HepG2 (cell line): Measurements from ENCODE around the gene FOXD4. TPM values are rescaled to one million over a fixed set of nuclear protein-coding genes. Genes with fewer than 3 reads are reported as not detected.
A peak's percentile ranks its signal among the peaks of the same experiment; 100 is the strongest.
"Not testable (repeated sequence)": the region's sequence is repeated elsewhere in the genome, so short reads cannot be mapped to it uniquely, and the experiment has no call there.

ENCODE experiments used
- ATAC-seq: fragments of 200-7000 bp; cut with Tn5 transposase; 3 replicates; pipeline ENCODE4 v1.9.1; 2020; ENCODE audit warnings: mild to moderate bottlenecking, moderate library complexity
- Bru-seq: library from RNA; stranded (reverse); fragments of 400-500 nt; gene quantifications from one replicate; lab custom pipeline; 2021; lab: Mats Ljungman, UMichigan
- BruChase-seq, 2 experiments: library from RNA; stranded (reverse); fragments of 400-500 nt; gene quantifications; one replicate each; lab custom pipeline; 2021; lab: Mats Ljungman, UMichigan
- BruUV-seq: library from RNA; stranded (reverse); fragments of 400-500 nt; replicated peaks from 2 replicates; lab custom pipeline; 2021; lab: Mats Ljungman, UMichigan
- CTCF ChIA-PET: fragments of 300-600 bp; formaldehyde crosslinking; extraction: SDS; loops from one replicate; lab custom pipeline; 2021; ENCODE audit warnings: low total read pairs, inconsistent platforms, low intra/inter-chr PET ratio; lab: Yijun Ruan, JAX
- POLR2A ChIA-PET: fragments of 350-600 bp; sonication (Branson Sonifier 250); formaldehyde crosslinking; loops from one replicate; lab custom pipeline; 2020; ENCODE audit warnings: antibody characterized with exemption, inconsistent platforms; lab: Yijun Ruan, JAX
- DNase-seq: peaks from one replicate; pipeline ENCODE4 v3.0.0-alpha.2; 2015; ENCODE audit warnings: low spot score
- FAIRE-seq: peaks from 3 replicates; lab custom pipeline; 2011; peaks lifted over from hg19 to GRCh38; lab: Jason Lieb, UNC
- H2AFZ ChIP-seq: one replicate; pipeline ENCODE4 v1.6.1; 2011; ENCODE audit warnings: low read length, inconsistent platforms
- H3K27ac ChIP-seq: fragments of 300-600 bp; 3 replicates; pipeline ENCODE4 v1.8.0; 2011; ENCODE audit warnings: mixed run types, mild to moderate bottlenecking, mixed read lengths, low read length, inconsistent platforms; ENCODE audit not compliant: insufficient read depth; ENCODE audit errors: extremely low read length
- H3K27me3 ChIP-seq, 2 experiments: fragments of 200-600 bp in 1 of 2; 2 replicates in 1 of 2; 3 replicates in 1 of 2; pipeline versions ENCODE4 v1.6.0 to v1.8.0; 2011; ENCODE audit warnings: low read length in 2 of 2, mild to moderate bottlenecking in 2 of 2, moderate library complexity in 2 of 2, inconsistent platforms in 1 of 2; ENCODE audit not compliant: insufficient read depth in 2 of 2, control insufficient read depth in 1 of 2
- H3K36me3 ChIP-seq, 2 experiments: fragments of 200-600 bp in 1 of 2; replicated peaks in 1 of 2; 2 replicates in 1 of 2; 3 replicates in 1 of 2; pipeline versions ENCODE4 v1.5.1 to v1.8.0; 2011; ENCODE audit warnings: low read length in 2 of 2, inconsistent platforms in 1 of 2; ENCODE audit not compliant: insufficient read depth in 2 of 2, control insufficient read depth in 1 of 2
- H3K4me1 ChIP-seq: 2 replicates; pipeline ENCODE4 v1.5.1; 2012; ENCODE audit warnings: low read length, inconsistent platforms; ENCODE audit not compliant: insufficient read depth
- H3K4me2 ChIP-seq: 2 replicates; pipeline ENCODE4 v1.6.0; 2011; ENCODE audit warnings: low read depth, low read length, inconsistent platforms
- H3K4me3 ChIP-seq, 3 experiments: fragments of 200-600 bp in 1 of 3; sonication (generic), shearing (Covaris generic) in 1 of 3; replicated peaks in 1 of 3; 2 replicates each; pipeline ENCODE4 v1.5.1; 2011 to 2016; ENCODE audit warnings: low read length in 3 of 3, inconsistent platforms in 2 of 3, low read depth in 2 of 3, mild to moderate bottlenecking in 2 of 3, control low read depth in 1 of 3, mixed read lengths in 1 of 3; ENCODE audit not compliant: insufficient read depth in 1 of 3
- H3K79me2 ChIP-seq: one replicate; pipeline ENCODE4 v1.6.1; 2011; ENCODE audit warnings: low read length, inconsistent platforms; ENCODE audit not compliant: insufficient read depth
- H3K9ac ChIP-seq: 2 replicates; pipeline ENCODE4 v1.6.0; 2011; ENCODE audit warnings: mild to moderate bottlenecking, low read depth, low read length, inconsistent platforms; ENCODE audit not compliant: insufficient read depth
- H3K9me3 ChIP-seq: 2 replicates; pipeline ENCODE4 v1.5.1; 2012; ENCODE audit warnings: mild to moderate bottlenecking, low read length
- H4K20me1 ChIP-seq: 2 replicates; pipeline ENCODE4 v1.6.0; 2011; ENCODE audit warnings: inconsistent platforms, mild to moderate bottlenecking, low read length, moderate library complexity; ENCODE audit not compliant: insufficient read depth
- WGBS: methylation state at CpG from one replicate; pipeline ENCODE4 v1.1.6; 2017; ENCODE audit warnings: low lambda C conversion rate; 5-methylcytosine and 5-hydroxymethylcytosine counted together
- in situ Hi-C: cut with HindIII; loops from 2 replicates; pipeline ENCODE4 v1.10.0; 2017; ENCODE audit warnings: low pct_unique_long_range_greater_than_20kb; ENCODE audit not compliant: extremely low pct_ligation_motif_present
- intact Hi-C: fragments of 100-400 bp; cut with micrococcal nuclease; formaldehyde crosslinking; loops from one replicate; pipeline ENCODE4 v1.10.0; 2022; ENCODE audit not compliant: unreplicated experiment
- long read RNA-seq, 2 experiments: library from RNA in 1 of 2; library from polyadenylated mRNA in 1 of 2; stranded (forward) in 1 of 2; unstranded in 1 of 2; transcript quantifications; one replicate each; pipeline ENCODE4 v2.0.0, GENCODE V29; 2019 to 2022
- polyA minus RNA-seq, 3 experiments: library from RNA; depleted of rRNA, polyadenylated mRNA; stranded (reverse); fragments of >200 nt; gene quantifications; 2 replicates each; pipeline ENCODE4 v1.2.3, GENCODE V29; 2011; ENCODE audit warnings: low replicate concordance in 1 of 3
- polyA plus RNA-seq, 8 experiments: library from polyadenylated mRNA; depleted of rRNA in 3 of 8; stranded (reverse) in 7 of 8; unstranded in 1 of 8; fragments of >200 nt; fragmentation: Illumina TruSeq in 4 of 8; extraction: Trizol in 4 of 8; gene quantifications; 2 replicates each; pipeline versions ENCODE4 v1.2.1 to v1.2.3, GENCODE V29; 2011 to 2016; ENCODE audit warnings: low read depth in 4 of 8, missing spikeins in 1 of 8, mixed read lengths in 1 of 8; ENCODE audit not compliant: insufficient read depth in 1 of 8
- total RNA-seq, 5 experiments: library from RNA; depleted of rRNA; stranded (reverse); fragments of >200 nt; fragmentation: Illumina TruSeq; extraction: Trizol; gene quantifications; 2 replicates each; pipeline ENCODE4 v1.2.3, GENCODE V29; 2016; ENCODE audit warnings: low read depth in 1 of 5

Gene FOXD4
- total RNA-seq (2016; rRNA removed; fragmentation: Illumina TruSeq; extraction: Trizol) (0.18 TPM in 1 of 2 replicates, not detected in the other), polyA plus RNA-seq (2011; rRNA removed) (0.15 and 0.21 TPM in 2 replicates), polyA minus RNA-seq (2011; rRNA and poly(A)+ RNA removed; ENCODE audit: low replicate concordance) (0.16 and 0.62 TPM in 2 replicates), Bru-seq, nascent RNA (percentile 40 among the genes with signal in this experiment), BruChase-seq, experiment 1, labeled RNA remaining after a 6-hour chase (percentile 57 among the genes with signal in this experiment), BruChase-seq, experiment 2, labeled RNA remaining after a 2-hour chase (percentile 51 among the genes with signal in this experiment)
- total RNA-seq (2016; cell fraction: cytosol; rRNA removed; fragmentation: Illumina TruSeq; extraction: Trizol; ENCODE audit: low read depth) = not detected in 2 replicates
- 0.17 TPM in 1 of 2 replicates, not detected in the other for total RNA-seq (2016; cell fraction: insoluble cytoplasmic fraction; rRNA removed; fragmentation: Illumina TruSeq; extraction: Trizol)
- 0.17 TPM in 1 of 2 replicates, not detected in the other for total RNA-seq (2016; cell fraction: membrane; rRNA removed; fragmentation: Illumina TruSeq; extraction: Trizol)
- total RNA-seq (2016; cell fraction: nucleus; rRNA removed; fragmentation: Illumina TruSeq; extraction: Trizol) = 0.25 and 0.40 TPM in 2 replicates
- 0.08 and 0.12 TPM in 2 replicates for polyA plus RNA-seq (2011; cell fraction: cytosol; rRNA removed)
- polyA plus RNA-seq (2011; cell fraction: nucleus; rRNA removed) = 0.68 and 1.0 TPM in 2 replicates
- polyA plus RNA-seq (2012) = 0.11 TPM in 1 of 2 replicates, not detected in the other
- 0.08 and 0.10 TPM in 2 replicates for polyA plus RNA-seq (2016; cell fraction: cytosol; fragmentation: Illumina TruSeq; extraction: Trizol; ENCODE audit: low read depth)
- 0.14 TPM in 1 of 2 replicates, not detected in the other for polyA plus RNA-seq (2016; cell fraction: insoluble cytoplasmic fraction; fragmentation: Illumina TruSeq; extraction: Trizol; ENCODE audit: low read depth)
- 0.16 TPM in 1 of 2 replicates, not detected in the other for polyA plus RNA-seq (2016; cell fraction: membrane; fragmentation: Illumina TruSeq; extraction: Trizol; ENCODE audit: low read depth)
- polyA plus RNA-seq (2016; cell fraction: nucleus; fragmentation: Illumina TruSeq; extraction: Trizol; ENCODE audit: insufficient read depth, low read depth) = 0.33 and 0.94 TPM in 2 replicates
- not detected in 2 replicates for polyA minus RNA-seq (2011; cell fraction: cytosol; rRNA and poly(A)+ RNA removed)
- polyA minus RNA-seq (2011; cell fraction: nucleus; rRNA and poly(A)+ RNA removed) = 0.99 and 2.4 TPM in 2 replicates
- long read RNA-seq, experiment 1 = 0 reads
- long read RNA-seq, experiment 2 = 0 reads

DNA sequence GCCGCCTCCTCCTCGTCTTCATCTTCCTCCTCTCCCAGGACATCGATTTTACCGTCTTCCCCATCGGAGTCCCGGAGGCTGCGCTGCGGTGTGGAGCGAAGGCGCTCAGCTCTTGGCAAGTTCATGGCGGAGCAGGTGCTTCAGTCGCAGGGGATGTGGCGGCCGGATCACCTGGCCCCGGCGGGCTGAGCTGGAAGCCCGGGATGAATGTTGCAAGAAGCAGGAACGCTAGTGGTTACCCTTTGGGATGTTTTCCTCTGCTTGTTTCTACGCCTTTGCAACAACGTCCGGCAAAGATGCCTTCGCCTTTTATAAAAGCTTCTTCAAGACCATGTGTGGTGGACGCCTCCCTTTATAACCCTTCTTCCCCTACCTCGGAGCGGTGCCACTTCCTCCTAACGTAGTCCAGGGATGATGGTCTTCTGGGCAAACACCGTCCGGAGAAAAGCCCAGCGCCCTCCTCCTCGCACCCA is at the start of gene FOXD4:
FOXD4 (minus strand) TSS at position 423 of the 473 bp plus-strand sequence; CDS start at position 125, 298 bp downstream.
- H3K36me3 ChIP-seq, H3K79me2 ChIP-seq, H3K4me3 ChIP-seq, DNase-seq, BruUV-seq, intact Hi-C loops, H3K9ac ChIP-seq, POLR2A ChIA-PET, H3K27ac ChIP-seq, CTCF ChIA-PET, H3K9me3 ChIP-seq, H3K4me1 ChIP-seq, H2AFZ ChIP-seq, FAIRE-seq, H3K4me2 ChIP-seq, in situ Hi-C loops, H4K20me1 ChIP-seq, ATAC-seq: not testable (repeated sequence)
- peaks cover 0 to 12% of the 10 kb centered on the region in 2 experiments; a peak in 2 of 5 replicates for H3K27me3 ChIP-seq
- 96% methylated on average over 11 of the region's 30 CpGs for WGBS

GRCh38 chr9:159871-160270 is 41.7 kb upstream of the FOXD4 start:
- ATAC-seq, H3K4me3 ChIP-seq, in situ Hi-C loops, H3K4me1 ChIP-seq, H2AFZ ChIP-seq, POLR2A ChIA-PET, DNase-seq, H3K9ac ChIP-seq, H3K27ac ChIP-seq, BruUV-seq, intact Hi-C loops, H3K79me2 ChIP-seq, FAIRE-seq, CTCF ChIA-PET, H3K36me3 ChIP-seq, H3K27me3 ChIP-seq, H3K4me2 ChIP-seq, H3K9me3 ChIP-seq, H4K20me1 ChIP-seq: not testable (repeated sequence)
- WGBS = 57% methylated on average over 1 of the region's 1 CpG

- CTCF ChIA-PET, H2AFZ ChIP-seq, intact Hi-C loops, H3K4me1 ChIP-seq, DNase-seq, H3K9me3 ChIP-seq, H3K4me2 ChIP-seq, POLR2A ChIA-PET, ATAC-seq, H3K27me3 ChIP-seq, H3K36me3 ChIP-seq, H3K9ac ChIP-seq, BruUV-seq, H4K20me1 ChIP-seq, in situ Hi-C loops, H3K79me2 ChIP-seq, H3K4me3 ChIP-seq, FAIRE-seq, H3K27ac ChIP-seq: not testable (repeated sequence)
Measured at GRCh38 chr9:151173-151572, 33.0 kb upstream of the FOXD4 start.
